Measurements from ENCODE around the gene PLPP1. TPM values are rescaled to one million over a fixed set of nuclear protein-coding genes. Genes with fewer than 3 reads are reported as not detected.
A peak's percentile ranks its signal among the peaks of the same experiment; 100 is the strongest.
"Not testable (repeated sequence)": the region's sequence is repeated elsewhere in the genome, so short reads cannot be mapped to it uniquely, and the experiment has no call there.

PLPP1 gene
- total RNA-seq, 1 experiment from 2014 or later: 77.8 TPM

DNA sequence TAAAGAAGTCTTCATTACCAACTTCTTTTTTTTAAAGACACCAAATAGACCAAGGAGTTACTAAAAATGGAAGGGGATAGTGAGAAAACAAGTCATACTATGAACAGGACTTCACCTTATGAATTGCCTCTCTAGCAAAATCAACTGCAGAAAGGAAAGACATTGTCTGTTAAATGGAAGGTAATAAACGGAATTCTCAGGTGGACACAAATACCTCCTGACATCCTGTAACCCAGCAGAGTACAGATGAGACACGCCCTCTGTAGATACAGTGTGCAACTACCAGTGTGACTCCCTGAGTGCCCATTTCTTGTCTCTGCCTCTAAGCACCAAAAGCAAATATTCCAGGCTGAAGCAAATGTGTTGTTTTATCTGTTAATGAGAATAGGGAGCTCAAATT is 12.2 kb upstream of the PLPP1 start:
- DNase-seq (ENCODE audit: low spot score): no peak

DNA sequence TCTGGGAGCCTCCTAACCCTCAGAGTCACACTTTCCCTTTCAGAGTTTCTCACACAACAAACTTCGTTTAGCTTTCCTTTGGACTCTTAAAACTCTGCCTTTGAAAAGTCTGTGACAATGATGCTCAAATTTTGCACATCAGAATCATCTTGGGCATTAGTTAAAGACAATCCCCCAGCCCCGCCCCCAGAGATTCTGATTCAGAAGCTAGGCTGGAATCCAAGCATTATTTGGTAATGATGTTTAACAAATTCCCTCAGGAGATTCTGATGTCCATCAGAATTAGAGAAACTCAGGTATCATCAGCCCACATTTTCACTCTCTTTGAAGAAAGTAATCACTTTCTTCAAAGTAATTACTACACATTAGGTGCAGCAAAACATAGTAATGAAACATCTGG is 9.6 kb upstream of the PLPP1 start:
- no peak for DNase-seq (ENCODE audit: low spot score)

DNA sequence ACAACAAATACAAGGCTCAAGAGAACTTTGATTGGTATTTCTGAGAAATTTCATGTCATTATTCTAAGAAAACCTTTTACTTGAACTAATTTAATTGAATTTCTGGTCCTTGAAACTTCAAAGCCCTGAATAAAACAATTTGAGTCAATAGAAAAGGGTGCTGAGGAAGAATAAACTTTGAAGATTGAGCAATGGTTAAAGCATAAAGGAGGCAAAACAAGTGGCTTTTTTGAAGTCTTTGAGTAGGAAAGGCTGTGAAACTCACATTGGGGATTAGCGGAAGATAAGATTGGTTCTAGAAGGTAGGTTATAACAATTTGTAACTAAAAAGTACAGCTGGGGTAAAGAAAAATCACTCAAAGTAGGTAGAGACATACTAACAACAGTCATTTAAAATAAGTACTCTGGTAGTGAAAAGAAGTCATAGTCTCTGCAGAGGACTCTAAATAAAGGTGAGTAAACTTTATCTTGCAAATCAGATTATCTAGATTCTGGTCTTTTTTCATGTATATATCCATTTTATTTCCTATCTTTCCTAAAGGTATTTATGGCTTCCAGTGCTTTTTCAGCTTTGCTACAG is 6.4 kb upstream of the PLPP1 start:
- no peak for DNase-seq (ENCODE audit: low spot score)

DNA sequence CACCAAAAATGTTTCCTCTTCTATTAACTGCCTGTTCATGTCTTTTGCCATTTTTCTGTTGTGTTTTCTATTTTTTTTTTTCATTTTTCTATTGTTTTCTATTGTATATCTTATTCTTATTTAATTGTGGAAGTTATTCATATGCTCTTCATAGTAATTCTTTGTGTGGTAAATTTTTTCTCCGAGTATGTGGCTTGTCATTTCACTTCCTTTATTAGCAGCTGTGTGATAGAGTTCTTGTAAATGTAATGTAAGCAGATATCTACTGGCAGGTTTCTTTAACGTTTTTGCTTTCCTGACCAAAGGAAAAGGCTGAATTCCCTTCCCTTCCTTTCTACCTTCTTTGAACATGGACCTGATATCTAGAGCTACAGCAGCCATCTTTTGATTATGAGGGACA is 5.8 kb upstream of the PLPP1 start:
- DNase-seq (ENCODE audit: low spot score): no peak

DNA sequence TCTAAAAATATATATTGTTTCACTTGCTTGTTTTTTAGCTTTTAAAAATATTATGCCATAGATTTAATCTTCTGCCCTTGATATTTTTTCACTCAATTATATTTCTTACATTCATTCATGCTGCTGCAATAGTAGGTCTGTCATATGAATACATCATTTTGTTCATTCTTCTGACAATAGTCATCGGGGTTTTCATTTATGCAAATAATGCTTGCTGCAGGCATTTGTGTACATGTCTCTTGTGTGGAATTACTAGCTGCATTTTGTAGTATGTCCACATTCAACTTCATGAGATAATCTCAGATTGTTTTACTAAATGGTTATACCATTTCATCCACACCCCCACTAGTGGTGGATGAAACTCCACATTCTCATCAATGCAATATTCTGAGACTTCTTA is 5.3 kb upstream of the PLPP1 start:
- DNase-seq (ENCODE audit: low spot score): no peak

DNA sequence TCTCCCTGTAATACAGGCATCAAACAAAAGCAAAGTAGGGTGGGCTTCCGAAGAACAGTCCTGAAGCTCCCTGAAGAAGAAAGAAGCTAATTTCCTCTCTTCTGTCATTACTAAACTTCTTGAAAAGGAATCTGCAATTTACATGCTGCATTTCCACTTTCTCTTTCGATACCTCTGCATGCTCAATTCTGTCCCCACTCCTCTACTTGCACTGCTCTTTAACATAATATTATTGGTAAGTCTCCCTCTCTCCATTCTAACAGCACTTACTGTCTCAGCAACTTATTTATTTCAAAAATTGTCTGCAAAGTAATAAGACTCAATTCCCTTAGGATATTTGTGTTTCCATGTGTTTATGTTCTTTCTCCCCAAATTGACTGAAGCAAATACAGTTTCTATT is 3.9 kb upstream of the PLPP1 start:
- no peak for DNase-seq (ENCODE audit: low spot score)

DNA sequence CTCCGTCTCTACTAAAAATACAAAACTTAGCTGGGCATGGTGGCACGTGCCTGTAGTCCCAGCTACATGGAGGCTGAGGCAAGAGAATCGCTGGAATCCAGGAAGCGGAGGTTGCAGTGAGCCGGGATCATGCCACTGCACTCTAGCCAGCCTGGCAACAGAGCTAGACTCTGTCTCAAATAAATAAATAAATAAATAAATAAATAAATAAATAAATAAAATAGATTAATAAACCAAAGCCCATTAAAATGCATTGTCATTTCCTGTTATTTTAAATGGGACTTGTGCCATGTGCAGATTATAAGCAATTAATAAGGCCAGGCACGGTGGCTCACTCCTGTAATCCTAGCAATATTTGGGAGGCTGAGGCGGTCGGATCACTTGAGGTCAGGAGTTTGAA is 2.6 kb upstream of the PLPP1 start:
- not testable (repeated sequence) for DNase-seq (ENCODE audit: low spot score)

DNA sequence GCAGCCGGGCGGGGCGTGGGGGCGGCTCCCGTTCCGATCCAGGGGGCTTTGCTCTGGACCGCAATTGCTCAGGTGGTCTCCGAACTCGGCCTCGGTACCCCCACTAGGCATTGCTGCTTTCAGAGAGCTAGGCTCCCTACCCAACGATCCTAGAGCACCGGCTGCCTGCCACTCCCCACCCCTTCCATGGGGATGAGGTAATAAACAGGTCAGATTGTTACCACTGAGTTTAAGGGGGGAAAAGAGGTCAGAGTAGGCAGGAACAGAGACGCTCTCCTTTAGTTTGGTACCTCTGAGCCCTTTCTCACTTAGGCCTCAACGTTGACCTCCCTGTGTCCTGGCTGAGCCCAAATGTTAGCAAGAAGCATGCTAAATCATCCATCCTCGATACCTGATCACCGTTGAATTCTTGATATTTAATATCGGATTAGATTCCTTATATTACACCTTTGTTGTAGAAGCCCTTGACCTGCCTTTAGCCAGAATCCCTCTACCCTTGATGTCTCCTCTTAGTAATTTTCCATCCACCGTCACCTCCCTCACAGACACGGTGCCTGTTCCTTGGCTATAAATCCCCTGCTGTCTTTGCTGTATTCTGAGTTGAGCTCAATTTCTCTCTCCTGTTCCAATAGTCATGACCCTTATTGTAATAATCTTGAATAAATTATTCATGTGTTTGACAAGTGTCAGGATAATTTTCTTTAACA is 588 bp upstream of the PLPP1 start:
- DNase-seq (ENCODE audit: low spot score): no peak

DNA sequence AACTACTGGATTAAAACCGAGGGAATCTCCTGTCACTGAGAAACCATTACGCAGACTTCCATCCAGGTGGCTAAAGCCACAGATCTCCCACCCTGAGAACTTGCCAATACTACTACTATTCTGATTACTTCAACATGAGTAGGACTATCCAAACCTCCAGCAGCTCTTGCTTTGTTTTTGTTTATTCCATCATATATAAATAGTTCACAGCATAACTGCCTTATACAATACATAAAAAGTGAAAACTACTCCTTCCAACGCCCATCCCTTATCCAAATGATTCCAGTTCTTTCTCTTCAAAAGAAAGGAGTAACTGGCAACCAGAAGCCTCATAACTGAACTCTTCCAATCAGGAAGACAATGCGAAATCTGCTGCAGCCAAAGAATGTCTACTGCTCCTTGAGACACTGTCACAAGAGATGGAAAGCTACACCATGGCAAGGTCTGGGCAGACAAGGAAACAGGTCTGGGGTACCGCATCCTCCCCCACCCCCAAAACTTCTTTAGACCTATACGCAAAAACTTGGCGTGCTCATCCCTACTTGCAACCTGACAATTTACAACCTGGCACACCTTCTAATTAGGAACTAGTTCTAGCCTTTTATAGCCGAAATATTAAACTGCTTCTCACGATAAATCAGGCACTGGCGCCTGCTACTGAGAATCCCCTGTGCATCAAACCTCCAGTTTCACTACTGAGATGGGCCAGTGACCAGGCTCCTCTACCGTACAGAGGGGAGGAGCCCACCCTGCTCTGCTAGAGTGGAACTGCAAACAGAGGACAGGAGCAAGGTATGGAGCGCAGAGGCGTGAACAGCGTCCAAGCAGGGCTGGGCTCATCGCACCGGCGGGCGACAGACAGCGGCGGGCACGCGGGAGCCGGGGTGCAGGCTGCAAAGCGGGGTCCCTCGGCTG is 986 bp downstream of the PLPP1 start:
- peak; percentile 30 for DNase-seq (ENCODE audit: low spot score)

DNA sequence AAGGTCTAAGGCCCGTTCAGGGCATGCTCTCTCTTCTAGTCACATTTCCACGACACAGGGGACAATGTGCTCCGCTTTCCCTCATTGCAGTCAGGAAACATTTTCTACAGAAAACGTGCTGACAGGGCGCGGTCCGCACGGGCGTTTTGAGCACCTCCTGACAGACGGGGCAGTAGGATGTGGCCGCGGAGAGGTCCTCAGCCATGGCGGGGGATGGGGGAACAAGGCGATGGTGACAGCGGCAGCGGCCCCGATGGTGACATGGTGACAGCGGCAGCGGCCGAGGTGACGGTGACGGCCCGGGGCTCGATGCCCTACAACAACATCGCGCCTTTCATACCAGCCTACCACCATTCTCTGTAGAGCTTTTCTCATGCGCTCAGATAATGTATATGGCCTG is 4.1 kb downstream of the PLPP1 start:
- DNase-seq (ENCODE audit: low spot score): no peak

DNA sequence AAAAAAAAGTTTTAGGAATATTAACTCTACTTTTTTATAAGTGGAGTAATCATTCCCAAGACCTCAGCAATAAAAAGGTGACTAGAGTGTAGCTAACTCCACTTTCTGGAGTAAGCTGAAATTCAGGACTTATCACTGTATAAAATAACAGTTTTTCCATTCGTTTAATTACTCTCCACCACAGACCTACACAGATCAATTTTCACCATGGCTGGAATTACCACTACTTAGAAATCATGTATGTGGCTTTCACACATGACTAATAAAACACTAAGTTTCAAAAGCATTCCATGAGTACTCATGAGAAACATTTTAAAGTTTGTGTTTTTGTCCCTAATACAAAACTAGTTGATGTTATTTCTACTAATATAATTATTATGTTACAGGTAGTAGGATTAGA is 9.9 kb downstream of the PLPP1 start:
- no peak for DNase-seq (ENCODE audit: low spot score)

DNA sequence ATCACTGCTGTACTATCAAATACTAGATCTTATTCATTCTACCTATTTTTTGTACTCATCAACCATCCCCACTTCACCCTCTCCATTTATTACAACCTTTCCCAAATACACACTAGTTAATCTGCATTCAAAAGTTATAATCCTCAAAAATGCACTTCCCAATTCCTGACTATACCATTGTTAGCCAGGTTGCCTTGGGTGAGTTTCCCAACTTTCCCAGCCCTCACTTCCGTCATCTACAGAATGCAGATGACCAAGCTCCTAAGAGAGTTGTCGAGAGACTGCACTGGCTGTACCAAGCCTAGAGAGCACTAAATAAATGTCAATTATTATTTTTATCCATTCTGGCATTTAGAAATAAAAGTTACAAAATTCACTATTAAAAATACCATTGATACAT is 11.5 kb downstream of the PLPP1 start:
- DNase-seq (ENCODE audit: low spot score): no peak

DNA sequence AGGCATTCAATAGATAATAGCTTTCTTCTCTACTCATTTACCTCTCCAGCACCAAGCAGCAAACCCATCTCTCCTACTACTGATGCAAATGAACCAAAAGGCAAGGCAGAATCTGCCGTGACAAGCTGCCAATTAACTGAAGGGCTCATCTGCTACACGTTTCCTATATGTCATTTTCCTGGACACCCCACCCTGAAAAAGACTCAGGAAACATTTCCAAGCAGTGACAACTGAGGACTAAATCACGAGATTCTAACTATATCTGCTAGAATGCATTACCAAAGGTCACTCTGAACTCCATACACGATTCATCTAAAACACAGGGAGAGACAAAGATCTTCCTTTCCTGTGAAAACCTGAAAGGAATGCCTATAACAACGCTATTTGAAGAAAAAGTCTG is 12.9 kb downstream of the PLPP1 start:
- DNase-seq (ENCODE audit: low spot score): no peak

DNA sequence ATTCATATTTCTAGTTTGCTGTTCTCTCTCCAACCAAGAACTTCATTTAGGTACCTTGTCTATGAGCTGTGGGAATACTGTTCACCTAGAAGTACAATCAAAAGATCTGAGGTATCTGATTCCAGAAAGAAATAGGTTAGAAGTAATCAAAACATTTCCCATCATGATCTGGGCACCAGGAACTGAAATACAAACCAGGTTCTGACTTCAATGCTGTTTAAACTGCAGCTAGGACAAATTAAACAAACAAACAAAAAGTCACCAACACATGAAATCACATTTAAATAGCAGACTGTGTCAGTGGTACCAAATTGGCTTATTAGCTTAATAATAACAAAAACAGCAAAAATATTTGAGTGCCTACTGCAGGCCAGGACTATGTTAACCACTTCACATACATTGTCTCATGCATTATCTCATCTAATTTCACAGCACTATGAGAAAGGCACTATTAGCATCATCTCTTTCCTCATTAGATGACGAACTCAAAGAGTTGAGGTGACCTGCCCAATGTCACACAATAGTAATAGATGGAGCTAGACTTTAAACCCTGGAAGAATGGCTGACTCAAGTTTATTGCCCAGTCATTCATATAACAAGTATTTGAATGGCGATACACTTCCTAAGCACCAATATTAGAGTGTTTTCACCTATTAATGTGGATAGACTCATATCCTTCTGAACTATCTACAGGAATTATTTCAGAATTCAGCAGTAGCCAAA is 14.5 kb downstream of the PLPP1 start:
- DNase-seq (ENCODE audit: low spot score): no peak

DNA sequence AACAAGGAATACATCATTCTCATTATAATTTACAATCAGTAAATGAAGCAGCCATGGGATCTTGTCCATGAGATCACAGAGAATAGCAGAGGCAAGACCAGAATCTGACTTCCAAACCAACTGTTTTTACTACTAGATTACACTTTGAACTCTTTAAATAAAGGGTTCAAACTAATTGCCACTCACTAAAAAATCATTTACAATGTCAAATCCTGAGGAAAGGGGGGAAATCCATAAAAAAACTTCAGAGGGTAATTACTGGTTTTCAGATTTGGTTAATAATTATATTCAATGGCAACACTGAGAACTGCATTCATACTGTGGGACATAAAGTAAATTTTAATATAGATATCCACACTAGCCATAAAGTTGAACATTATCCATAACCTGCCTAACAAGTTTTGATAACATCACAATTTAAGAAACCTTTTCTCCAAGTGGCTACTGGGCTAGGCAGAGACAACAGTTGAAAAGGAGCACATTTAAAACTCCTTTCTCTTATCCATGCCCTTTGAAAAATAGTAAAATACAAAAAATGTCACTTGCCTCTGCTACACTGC is 15.9 kb downstream of the PLPP1 start:
- DNase-seq (ENCODE audit: low spot score): no peak

DNA sequence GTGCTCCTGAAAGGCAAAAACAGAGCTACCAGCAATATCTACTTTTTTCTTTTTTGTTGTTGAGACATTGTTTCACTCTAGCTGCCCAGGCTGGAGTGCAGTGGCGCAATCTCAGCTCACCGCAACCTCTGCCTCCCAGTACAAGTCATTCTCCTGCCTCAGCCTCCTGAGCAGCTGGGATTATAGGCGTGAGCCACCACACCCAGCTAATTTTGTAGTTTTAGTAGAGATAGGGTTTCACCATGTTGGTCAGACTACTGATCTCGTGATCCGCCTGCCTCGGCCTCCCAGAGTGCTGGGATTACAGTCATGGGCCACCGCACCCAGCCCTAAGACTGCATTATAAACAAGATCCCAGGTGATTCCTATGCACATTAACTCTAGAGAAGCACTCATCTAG is 17.0 kb downstream of the PLPP1 start:
- DNase-seq (ENCODE audit: low spot score): no peak

DNA sequence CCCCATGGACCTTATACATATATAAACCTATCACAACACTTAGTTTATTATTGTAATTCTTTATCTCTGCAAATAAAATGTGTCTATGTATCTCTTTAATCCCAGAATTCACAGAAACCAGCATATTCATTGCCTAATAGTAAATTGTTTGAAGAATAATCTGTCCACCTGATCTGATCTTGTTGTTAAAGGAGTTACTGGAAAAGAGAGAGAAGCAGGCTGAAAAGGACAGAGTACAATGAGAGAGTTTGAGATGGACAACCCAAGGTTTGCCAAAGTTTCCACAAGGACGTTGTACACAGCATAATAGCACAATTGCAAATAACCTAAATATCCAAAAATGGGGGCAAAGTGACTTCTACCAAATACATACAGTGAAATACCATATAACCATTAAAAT is 23.8 kb downstream of the PLPP1 start:
- DNase-seq (ENCODE audit: low spot score): no peak

DNA sequence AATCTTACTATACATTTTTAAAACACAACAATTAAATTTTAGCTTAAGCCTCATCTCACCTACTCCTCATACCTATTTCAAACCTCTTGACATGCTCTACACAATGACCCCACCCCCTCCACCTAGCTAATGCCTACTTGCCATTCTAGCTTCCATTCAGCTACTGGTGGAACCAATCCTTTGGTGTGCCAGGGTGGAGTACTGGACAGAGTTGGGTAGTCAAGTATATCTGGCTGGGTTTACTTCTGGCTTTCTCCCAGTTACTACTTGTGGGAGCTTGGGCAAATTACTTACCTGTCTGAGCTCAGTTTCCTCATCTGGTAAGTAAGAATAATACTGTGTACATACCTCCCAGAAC is 24.3 kb downstream of the PLPP1 start:
- no peak for DNase-seq (ENCODE audit: low spot score)

DNA sequence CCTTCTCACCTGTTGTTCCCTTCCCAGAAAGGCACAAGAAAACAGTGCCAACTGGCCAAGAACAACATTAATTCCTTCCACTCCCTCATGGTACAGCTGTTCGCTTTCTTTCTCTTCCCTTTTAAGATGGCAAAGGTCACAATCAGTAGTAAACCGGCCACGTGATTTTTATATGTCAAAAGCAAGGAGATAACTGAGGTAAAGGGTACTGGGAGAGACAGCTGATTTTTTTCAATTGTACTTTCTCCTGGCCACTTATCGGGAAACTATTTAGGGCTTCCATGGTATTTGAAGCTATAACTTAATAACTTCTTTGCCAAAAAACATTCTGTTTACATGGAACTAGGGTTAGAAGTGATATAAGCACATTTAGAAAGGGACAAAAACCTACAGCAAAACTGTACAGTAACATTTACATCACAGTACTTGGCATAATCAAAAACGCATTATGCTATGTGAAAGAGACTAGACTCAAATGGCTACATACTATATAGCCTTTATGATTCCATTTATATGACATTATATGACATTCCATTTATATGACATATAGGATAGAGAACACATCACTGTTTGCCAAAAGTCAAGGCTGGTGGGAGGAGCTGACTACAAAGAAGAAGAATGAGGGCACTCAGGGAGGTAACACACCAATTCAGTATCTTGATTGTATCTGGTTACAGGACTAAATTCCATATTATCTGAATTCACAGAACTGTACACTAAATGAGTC is 24.8 kb downstream of the PLPP1 start:
- DNase-seq (ENCODE audit: low spot score): no peak

DNA sequence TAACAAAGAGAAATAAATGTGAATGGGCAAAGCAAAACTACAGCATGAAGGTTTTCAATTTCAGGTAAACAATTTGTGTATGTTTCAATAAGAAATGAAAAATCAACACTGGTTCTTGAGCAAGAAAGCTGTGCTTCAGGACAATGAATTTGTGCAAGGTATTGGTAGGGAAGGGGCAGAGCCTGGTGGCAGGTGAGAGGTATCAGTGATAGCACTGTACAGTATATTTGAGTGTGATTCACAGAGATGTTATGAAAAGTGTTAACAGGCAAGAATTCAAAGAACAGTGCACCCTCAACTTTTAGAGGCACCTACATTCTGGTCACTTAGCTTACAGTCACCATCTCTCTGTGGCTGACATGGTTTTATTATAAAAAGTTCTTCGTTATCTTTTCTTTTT is 25.7 kb downstream of the PLPP1 start:
- no peak for DNase-seq (ENCODE audit: low spot score)

DNA sequence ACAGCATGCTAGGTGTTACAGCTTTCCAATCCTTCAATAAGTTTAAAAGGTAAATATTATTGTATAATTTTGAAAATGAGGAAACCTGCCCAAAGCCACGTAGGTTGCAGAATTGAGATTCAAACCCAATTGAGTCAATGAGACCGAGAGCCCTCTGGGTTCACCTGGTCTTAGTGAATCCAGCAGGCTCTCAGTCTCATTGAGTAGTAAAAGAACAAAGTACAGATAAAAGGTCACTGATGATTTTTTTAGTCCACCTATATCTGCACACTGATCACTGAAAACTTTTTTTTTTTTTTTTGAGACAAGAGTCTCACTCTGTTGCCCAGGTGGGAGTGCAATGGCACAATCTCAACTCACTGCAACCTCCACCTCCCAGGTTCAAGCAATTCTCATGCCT is 27.2 kb downstream of the PLPP1 start:
- no peak for DNase-seq (ENCODE audit: low spot score)
